Measurements from ENCODE around the gene SMAP2. TPM values are rescaled to one million over a fixed set of nuclear protein-coding genes. Genes with fewer than 3 reads are reported as not detected.
"Not testable (repeated sequence)": the region's sequence is repeated elsewhere in the genome, so short reads cannot be mapped to it uniquely, and the experiment has no call there.

Gene SMAP2
- total and polyA plus RNA-seq, 2 donors (not counting 3 experiments of a cell fraction or from before 2014, with no cell fraction given): 8.0 to 11.1 TPM

GRCh38 chr1:40388456-40389321, 15.2 kb downstream of the SMAP2 start:
- dilution Hi-C loops (cut with MboI; ENCODE audit: extremely low pct_ligation_motif_present, low sequenced_read_pairs); DNase-seq (ENCODE audit: low read depth, low spot score); POLR2A ChIA-PET: not testable (repeated sequence)

GRCh38 chr1:40389322-40389803, 15.8 kb downstream of the SMAP2 start:
- no peak for FAIRE-seq
- no peaks in the 10 kb centered on the region for H3K79me2 ChIP-seq (ENCODE audit: control insufficient read depth, insufficient read depth, low read length)
- no peaks in the 10 kb centered on the region for H3K9me3 ChIP-seq (replicated peaks; ENCODE audit: control insufficient read depth, insufficient read depth, low read length)
- peaks cover 8% of the 10 kb centered on the region for H3K4me1 ChIP-seq (ENCODE audit: control insufficient read depth, extremely low read depth, insufficient read depth, low read length)
- no peak overlapping the region for H3K27ac ChIP-seq (ENCODE audit: insufficient read depth, low read depth, low read length)
- dilution Hi-C loops (cut with MboI; ENCODE audit: extremely low pct_ligation_motif_present, low sequenced_read_pairs) (no loop called here), intact Hi-C loops (cut with micrococcal nuclease) (no loop called here)
- BruUV-seq (replicated peaks): no TSS peak
- no peaks in the 10 kb centered on the region for H4K20me1 ChIP-seq (replicated peaks; ENCODE audit: control insufficient read depth, extremely low read depth, insufficient read depth, low read length)
- H3K9me1 ChIP-seq (replicated peaks; ENCODE audit: control insufficient read depth, extremely low read depth, insufficient read depth, low read length): no peaks in the 10 kb centered on the region
- no peak overlapping the region for H2AFZ ChIP-seq (ENCODE audit: low read depth, low read length)
- TF ChIP-seq EZH2 (IDR thresholded peaks at IDR 0.05; ENCODE audit: borderline replicate concordance, low read depth, low read length, severe bottlenecking) (no peak), JUN (IDR thresholded peaks at IDR 0.05; ENCODE audit: borderline replicate concordance, insufficient read depth, insufficient read length, low read depth) (no peak), POLR2AphosphoS5 (IDR thresholded peaks at IDR 0.05; ENCODE audit: insufficient read depth, low read depth, low read length) (no peak), MYC (IDR thresholded peaks at IDR 0.05; ENCODE audit: low read depth, low read length) (no peak), FOS (IDR thresholded peaks at IDR 0.05; ENCODE audit: borderline replicate concordance, insufficient read depth, low read length) (no peak), CTCF (IDR thresholded peaks at IDR 0.05; ENCODE audit: extremely low read depth in 1 of 2, insufficient read depth in 1 of 2, low read depth in 1 of 2, low read length in 2 of 2) (no peak), GATA2 (IDR thresholded peaks at IDR 0.05; ENCODE audit: insufficient read depth, insufficient read length, low read depth, low read length) (no peak)
- H3K27me3 ChIP-seq (ENCODE audit: control insufficient read depth in 2 of 2, insufficient read depth in 2 of 2, low read length in 2 of 2): no peaks in the 10 kb centered on the region
- no peaks in the 10 kb centered on the region for H3K36me3 ChIP-seq (ENCODE audit: control insufficient read depth in 2 of 2, extremely low read depth in 1 of 2, insufficient read depth in 2 of 2, low read length in 2 of 2)
- CTCF ChIA-PET: interaction anchor here (1.4 to 5.1 kb wide), 2 partner anchors 15 kb away, joined by 5 to 16 read pairs; no protein-coding TSS in a partner anchor
- POLR2A ChIA-PET: no interaction called here
- no peak overlapping the region for H3K4me2 ChIP-seq (ENCODE audit: insufficient read depth, low read length)
- H3K9ac ChIP-seq (replicated peaks; ENCODE audit: extremely low read depth, insufficient read depth, low read length): no peak overlapping the region
- DNase-seq (ENCODE audit: low read depth, low spot score): no peak
- H3K4me3 ChIP-seq (replicated peaks in 1 of 3; ENCODE audit: insufficient read depth in 1 of 3, low read depth in 1 of 3, low read length in 3 of 3): no peak overlapping the region

More at GRCh38 chr1:40388456-40389321, 15.2 kb downstream of the SMAP2 start:
- BruUV-seq (replicated peaks); intact Hi-C loops (cut with micrococcal nuclease); H3K9ac ChIP-seq (replicated peaks; ENCODE audit: extremely low read depth, insufficient read depth, low read length); H3K4me3 ChIP-seq (replicated peaks in 1 of 3; ENCODE audit: insufficient read depth in 1 of 3, low read depth in 1 of 3, low read length in 3 of 3); H4K20me1 ChIP-seq (replicated peaks; ENCODE audit: control insufficient read depth, extremely low read depth, insufficient read depth, low read length); H2AFZ ChIP-seq (ENCODE audit: low read depth, low read length); H3K9me3 ChIP-seq (replicated peaks; ENCODE audit: control insufficient read depth, insufficient read depth, low read length); H3K27ac ChIP-seq (ENCODE audit: insufficient read depth, low read depth, low read length); H3K4me1 ChIP-seq (ENCODE audit: control insufficient read depth, extremely low read depth, insufficient read depth, low read length); H3K79me2 ChIP-seq (ENCODE audit: control insufficient read depth, insufficient read depth, low read length); H3K4me2 ChIP-seq (ENCODE audit: insufficient read depth, low read length); H3K36me3 ChIP-seq (ENCODE audit: control insufficient read depth in 2 of 2, extremely low read depth in 1 of 2, insufficient read depth in 2 of 2, low read length in 2 of 2); FAIRE-seq; H3K27me3 ChIP-seq (ENCODE audit: control insufficient read depth in 2 of 2, insufficient read depth in 2 of 2, low read length in 2 of 2); H3K9me1 ChIP-seq (replicated peaks; ENCODE audit: control insufficient read depth, extremely low read depth, insufficient read depth, low read length): not testable (repeated sequence)
- CTCF ChIA-PET: interaction anchor here (1.4 to 3.8 kb wide), 2 partner anchors 16 to 245 kb away, joined by 5 to 15 read pairs; no protein-coding TSS in a partner anchor
